K562 (cell line): ENCODE measurements around the gene SLC4A2. TPM values are rescaled to one million over a fixed set of nuclear protein-coding genes. Genes with fewer than 3 reads are reported as not detected.

ENCODE experiments used
- HDAC8 ChIP-seq: fragments of 450-650 bp; IDR thresholded peaks from 2 replicates; pipeline ENCODE4 v1.6.1; 2016; ENCODE audit warnings: mild to moderate bottlenecking, missing genetic modification characterization, moderate library complexity, missing compliant biosample characterization
- IFI16 ChIP-seq: fragments of 250-450 bp; sonication (Bioruptor Pico); IDR thresholded peaks from 2 replicates; pipeline ENCODE4 v2.1.2; 2022; ENCODE audit warnings: mild to moderate bottlenecking, inconsistent platforms
- KDM1A ChIP-seq, 2 experiments: fragments of 450-650 bp; IDR thresholded peaks; 2 replicates each; pipeline ENCODE4 v1.6.1; 2016; ENCODE audit warnings: mild to moderate bottlenecking in 2 of 2
- KHSRP ChIP-seq: fragments of 450-650 bp; IDR thresholded peaks from 2 replicates; pipeline ENCODE4 v1.6.1; 2017
- MEIS2 ChIP-seq: fragments of 450-650 bp; IDR thresholded peaks from 2 replicates; pipeline ENCODE4 v1.6.1; 2014; ENCODE audit warnings: mild to moderate bottlenecking; ENCODE audit not compliant: partially characterized antibody
- NCOA4 ChIP-seq: fragments of 450-650 bp; IDR thresholded peaks from 2 replicates; pipeline ENCODE4 v1.6.1; 2018; ENCODE audit warnings: mild to moderate bottlenecking; ENCODE audit not compliant: partially characterized antibody
- RBM15 ChIP-seq: fragments of 200-400 bp; formaldehyde crosslinking; IDR thresholded peaks from 2 replicates; pipeline ENCODE4 v1.6.1; 2018; ENCODE audit warnings: mild to moderate bottlenecking, low read length, moderate library complexity; ENCODE audit not compliant: insufficient read depth
- SMAD2 ChIP-seq: fragments of 150-350 bp; IDR thresholded peaks from 2 replicates; pipeline ENCODE4 v1.6.1; 2014; ENCODE audit warnings: low read depth, mild to moderate bottlenecking, low read length
- ZNF212 ChIP-seq: fragments of 450-650 bp; formaldehyde crosslinking; IDR thresholded peaks from 2 replicates; pipeline ENCODE4 v1.4.0; 2020; ENCODE audit warnings: mild to moderate bottlenecking
- ZNF316 ChIP-seq: fragments of 450-650 bp; IDR thresholded peaks from 2 replicates; pipeline ENCODE4 v1.6.1; 2016
- polyA plus RNA-seq, 8 experiments: library from polyadenylated mRNA; depleted of rRNA in 4 of 8; stranded (reverse) in 5 of 8; unstranded in 3 of 8; fragments of >200 nt; fragmentation: Nextera tagmentation in 2 of 8; fragmentation: Illumina TruSeq in 1 of 8; extraction: Ambion mirVana in 2 of 8; extraction: Trizol in 1 of 8; gene quantifications; 2 replicates each; pipeline versions ENCODE4 v1.2.1 to v1.2.3, GENCODE V29; 2011 to 2014; ENCODE audit warnings: inconsistent platforms in 1 of 8, missing spikeins in 1 of 8
- total RNA-seq, 7 experiments: library from RNA; depleted of rRNA in 6 of 7; stranded (reverse); fragments of >200 nt in 6 of 7; fragmentation: Illumina TruSeq in 2 of 7; extraction: Trizol in 2 of 7; gene quantifications; 2 replicates each; pipeline versions ENCODE4 v1.2.1 to v1.2.3, GENCODE V29; 2011 to 2021; ENCODE audit warnings: low replicate concordance in 1 of 7
- TF ChIP-seq, protein P1 (sequence below): fragments of 450-650 bp; IDR thresholded peaks from 2 replicates; pipeline ENCODE4 v1.6.1; 2016; ENCODE audit warnings: borderline replicate concordance
- TF ChIP-seq, protein P2 (sequence below): IDR thresholded peaks from 2 replicates; pipeline ENCODE4 v1.6.1; 2011; ENCODE audit warnings: borderline replicate concordance, low read depth, mild to moderate bottlenecking, moderate library complexity, low read length; ENCODE audit not compliant: insufficient read depth, poor library complexity, severe bottlenecking
- TF ChIP-seq, protein P3 (sequence below): sonication (generic); formaldehyde crosslinking; IDR thresholded peaks from 2 replicates; pipeline ENCODE4 v1.8.0; 2023; ENCODE audit warnings: missing genetic modification reagents, mild to moderate bottlenecking, borderline replicate concordance
- TF ChIP-seq, protein P4 (sequence below): fragments of 250-450 bp; sonication (Bioruptor Pico); IDR thresholded peaks from 2 replicates; pipeline ENCODE4 v1.4.0; 2020

The SLC4A2 gene
- total and polyA plus RNA-seq, 9 of the 15 experiments (the other 6 are each of a cell fraction or from before 2014, with no cell fraction given) = 11.4 to 375 (median 130) TPM

DNA sequence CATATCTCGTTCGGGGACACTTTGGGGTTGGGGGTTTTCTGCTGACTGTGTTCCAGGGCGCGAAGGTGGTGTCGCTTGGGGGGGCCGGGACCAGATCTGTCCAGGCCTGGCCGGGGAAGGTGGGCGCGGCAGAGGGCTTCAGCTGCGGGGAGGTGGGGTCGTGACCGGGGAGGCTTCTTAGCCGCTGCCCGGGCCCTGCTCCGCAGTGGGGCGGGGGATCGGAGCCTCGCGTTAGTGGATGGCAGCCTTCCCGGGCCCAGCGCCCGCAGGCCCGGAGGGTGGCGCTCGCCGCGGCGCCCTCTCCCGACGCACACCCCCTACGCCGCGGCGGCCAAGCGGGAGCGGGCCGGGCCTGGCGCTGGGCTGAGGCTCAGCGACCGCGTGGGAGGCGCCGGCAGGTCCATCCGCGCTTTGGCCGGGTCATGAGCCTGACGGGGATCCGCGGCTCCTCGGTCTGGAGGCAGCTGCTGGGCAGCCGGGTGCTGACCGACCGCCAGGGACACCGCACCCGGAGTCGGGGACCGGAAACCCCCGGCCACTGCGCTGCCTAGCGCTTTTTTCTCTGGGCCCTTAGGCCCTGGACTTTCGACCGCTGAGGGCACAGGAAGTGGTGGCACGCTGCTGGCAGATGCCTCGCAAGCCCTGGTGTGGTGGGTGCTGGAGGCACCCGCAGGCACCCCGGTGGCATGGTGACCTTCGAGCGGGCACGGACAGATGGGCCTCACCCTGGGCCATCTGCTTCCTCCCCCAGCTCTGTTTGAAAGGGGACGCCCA is 28.0 kb downstream of the SLC4A2 start (continued):
- TF ChIP-seq, protein P1, sequence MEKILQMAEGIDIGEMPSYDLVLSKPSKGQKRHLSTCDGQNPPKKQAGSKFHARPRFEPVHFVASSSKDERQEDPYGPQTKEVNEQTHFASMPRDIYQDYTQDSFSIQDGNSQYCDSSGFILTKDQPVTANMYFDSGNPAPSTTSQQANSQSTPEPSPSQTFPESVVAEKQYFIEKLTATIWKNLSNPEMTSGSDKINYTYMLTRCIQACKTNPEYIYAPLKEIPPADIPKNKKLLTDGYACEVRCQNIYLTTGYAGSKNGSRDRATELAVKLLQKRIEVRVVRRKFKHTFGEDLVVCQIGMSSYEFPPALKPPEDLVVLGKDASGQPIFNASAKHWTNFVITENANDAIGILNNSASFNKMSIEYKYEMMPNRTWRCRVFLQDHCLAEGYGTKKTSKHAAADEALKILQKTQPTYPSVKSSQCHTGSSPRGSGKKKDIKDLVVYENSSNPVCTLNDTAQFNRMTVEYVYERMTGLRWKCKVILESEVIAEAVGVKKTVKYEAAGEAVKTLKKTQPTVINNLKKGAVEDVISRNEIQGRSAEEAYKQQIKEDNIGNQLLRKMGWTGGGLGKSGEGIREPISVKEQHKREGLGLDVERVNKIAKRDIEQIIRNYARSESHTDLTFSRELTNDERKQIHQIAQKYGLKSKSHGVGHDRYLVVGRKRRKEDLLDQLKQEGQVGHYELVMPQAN = no peak; the same call in 1 of the 2 replicates
- TF ChIP-seq, protein P2, sequence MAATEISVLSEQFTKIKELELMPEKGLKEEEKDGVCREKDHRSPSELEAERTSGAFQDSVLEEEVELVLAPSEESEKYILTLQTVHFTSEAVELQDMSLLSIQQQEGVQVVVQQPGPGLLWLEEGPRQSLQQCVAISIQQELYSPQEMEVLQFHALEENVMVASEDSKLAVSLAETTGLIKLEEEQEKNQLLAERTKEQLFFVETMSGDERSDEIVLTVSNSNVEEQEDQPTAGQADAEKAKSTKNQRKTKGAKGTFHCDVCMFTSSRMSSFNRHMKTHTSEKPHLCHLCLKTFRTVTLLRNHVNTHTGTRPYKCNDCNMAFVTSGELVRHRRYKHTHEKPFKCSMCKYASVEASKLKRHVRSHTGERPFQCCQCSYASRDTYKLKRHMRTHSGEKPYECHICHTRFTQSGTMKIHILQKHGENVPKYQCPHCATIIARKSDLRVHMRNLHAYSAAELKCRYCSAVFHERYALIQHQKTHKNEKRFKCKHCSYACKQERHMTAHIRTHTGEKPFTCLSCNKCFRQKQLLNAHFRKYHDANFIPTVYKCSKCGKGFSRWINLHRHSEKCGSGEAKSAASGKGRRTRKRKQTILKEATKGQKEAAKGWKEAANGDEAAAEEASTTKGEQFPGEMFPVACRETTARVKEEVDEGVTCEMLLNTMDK = peak; percentile 96
- TF ChIP-seq RBM15 (no peak), ZNF316 (peak; percentile 83), KHSRP (no peak), KDM1A (IDR thresholded peaks at IDR 0.05) (no peak), NCOA4 (no peak), SMAD2 (no peak), MEIS2 (no peak), ZNF212 (no peak), HDAC8 (tag) (peak; percentile 17; the same call in 1 of the 2 replicates), IFI16 (no peak)
- TF ChIP-seq, protein P3, sequence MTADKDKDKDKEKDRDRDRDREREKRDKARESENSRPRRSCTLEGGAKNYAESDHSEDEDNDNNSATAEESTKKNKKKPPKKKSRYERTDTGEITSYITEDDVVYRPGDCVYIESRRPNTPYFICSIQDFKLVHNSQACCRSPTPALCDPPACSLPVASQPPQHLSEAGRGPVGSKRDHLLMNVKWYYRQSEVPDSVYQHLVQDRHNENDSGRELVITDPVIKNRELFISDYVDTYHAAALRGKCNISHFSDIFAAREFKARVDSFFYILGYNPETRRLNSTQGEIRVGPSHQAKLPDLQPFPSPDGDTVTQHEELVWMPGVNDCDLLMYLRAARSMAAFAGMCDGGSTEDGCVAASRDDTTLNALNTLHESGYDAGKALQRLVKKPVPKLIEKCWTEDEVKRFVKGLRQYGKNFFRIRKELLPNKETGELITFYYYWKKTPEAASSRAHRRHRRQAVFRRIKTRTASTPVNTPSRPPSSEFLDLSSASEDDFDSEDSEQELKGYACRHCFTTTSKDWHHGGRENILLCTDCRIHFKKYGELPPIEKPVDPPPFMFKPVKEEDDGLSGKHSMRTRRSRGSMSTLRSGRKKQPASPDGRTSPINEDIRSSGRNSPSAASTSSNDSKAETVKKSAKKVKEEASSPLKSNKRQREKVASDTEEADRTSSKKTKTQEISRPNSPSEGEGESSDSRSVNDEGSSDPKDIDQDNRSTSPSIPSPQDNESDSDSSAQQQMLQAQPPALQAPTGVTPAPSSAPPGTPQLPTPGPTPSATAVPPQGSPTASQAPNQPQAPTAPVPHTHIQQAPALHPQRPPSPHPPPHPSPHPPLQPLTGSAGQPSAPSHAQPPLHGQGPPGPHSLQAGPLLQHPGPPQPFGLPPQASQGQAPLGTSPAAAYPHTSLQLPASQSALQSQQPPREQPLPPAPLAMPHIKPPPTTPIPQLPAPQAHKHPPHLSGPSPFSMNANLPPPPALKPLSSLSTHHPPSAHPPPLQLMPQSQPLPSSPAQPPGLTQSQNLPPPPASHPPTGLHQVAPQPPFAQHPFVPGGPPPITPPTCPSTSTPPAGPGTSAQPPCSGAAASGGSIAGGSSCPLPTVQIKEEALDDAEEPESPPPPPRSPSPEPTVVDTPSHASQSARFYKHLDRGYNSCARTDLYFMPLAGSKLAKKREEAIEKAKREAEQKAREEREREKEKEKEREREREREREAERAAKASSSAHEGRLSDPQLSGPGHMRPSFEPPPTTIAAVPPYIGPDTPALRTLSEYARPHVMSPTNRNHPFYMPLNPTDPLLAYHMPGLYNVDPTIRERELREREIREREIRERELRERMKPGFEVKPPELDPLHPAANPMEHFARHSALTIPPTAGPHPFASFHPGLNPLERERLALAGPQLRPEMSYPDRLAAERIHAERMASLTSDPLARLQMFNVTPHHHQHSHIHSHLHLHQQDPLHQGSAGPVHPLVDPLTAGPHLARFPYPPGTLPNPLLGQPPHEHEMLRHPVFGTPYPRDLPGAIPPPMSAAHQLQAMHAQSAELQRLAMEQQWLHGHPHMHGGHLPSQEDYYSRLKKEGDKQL (CRISPR knock-in tag) = 0 out of 2 replicates have a peak, but pooled peaks have one; percentile 12
- TF ChIP-seq, protein P4, sequence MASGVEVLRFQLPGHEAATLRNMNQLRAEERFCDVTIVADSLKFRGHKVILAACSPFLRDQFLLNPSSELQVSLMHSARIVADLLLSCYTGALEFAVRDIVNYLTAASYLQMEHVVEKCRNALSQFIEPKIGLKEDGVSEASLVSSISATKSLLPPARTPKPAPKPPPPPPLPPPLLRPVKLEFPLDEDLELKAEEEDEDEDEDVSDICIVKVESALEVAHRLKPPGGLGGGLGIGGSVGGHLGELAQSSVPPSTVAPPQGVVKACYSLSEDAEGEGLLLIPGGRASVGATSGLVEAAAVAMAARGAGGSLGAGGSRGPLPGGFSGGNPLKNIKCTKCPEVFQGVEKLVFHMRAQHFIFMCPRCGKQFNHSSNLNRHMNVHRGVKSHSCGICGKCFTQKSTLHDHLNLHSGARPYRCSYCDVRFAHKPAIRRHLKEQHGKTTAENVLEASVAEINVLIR (CRISPR knock-in tag) = no peak
